Tibial nerve (tissue), 4 donors: ENCODE measurements around the gene ASB16.
A peak's percentile ranks its signal among the peaks of the same experiment; 100 is the strongest.

Experiments used
- EP300 ChIP-seq, 2 donors: sonication (generic); formaldehyde crosslinking; IDR thresholded peaks; one replicate each; pipeline ENCODE4 v1.6.1; 2017; ENCODE audit warnings: antibody characterized with exemption in 2 of 2, mild to moderate bottlenecking in 1 of 2
- POLR2A ChIP-seq, 2 donors: fragments of 450-650 bp; IDR thresholded peaks; one replicate each; pipeline ENCODE4 v1.6.1; 2017; ENCODE audit warnings: antibody characterized with exemption in 2 of 2, mild to moderate bottlenecking in 2 of 2, moderate library complexity in 2 of 2
- TF ChIP-seq, protein P1 (sequence below), 5 experiments: fragments of 200-600 bp in 3 of 5; fragments of 450-650 bp in 2 of 5; sonication (generic) in 3 of 5; IDR thresholded peaks; one replicate each; pipeline ENCODE4 v1.5.1; 2016 to 2019; ENCODE audit warnings: antibody characterized with exemption in 5 of 5, mild to moderate bottlenecking in 3 of 5, moderate library complexity in 2 of 5

DNA sequence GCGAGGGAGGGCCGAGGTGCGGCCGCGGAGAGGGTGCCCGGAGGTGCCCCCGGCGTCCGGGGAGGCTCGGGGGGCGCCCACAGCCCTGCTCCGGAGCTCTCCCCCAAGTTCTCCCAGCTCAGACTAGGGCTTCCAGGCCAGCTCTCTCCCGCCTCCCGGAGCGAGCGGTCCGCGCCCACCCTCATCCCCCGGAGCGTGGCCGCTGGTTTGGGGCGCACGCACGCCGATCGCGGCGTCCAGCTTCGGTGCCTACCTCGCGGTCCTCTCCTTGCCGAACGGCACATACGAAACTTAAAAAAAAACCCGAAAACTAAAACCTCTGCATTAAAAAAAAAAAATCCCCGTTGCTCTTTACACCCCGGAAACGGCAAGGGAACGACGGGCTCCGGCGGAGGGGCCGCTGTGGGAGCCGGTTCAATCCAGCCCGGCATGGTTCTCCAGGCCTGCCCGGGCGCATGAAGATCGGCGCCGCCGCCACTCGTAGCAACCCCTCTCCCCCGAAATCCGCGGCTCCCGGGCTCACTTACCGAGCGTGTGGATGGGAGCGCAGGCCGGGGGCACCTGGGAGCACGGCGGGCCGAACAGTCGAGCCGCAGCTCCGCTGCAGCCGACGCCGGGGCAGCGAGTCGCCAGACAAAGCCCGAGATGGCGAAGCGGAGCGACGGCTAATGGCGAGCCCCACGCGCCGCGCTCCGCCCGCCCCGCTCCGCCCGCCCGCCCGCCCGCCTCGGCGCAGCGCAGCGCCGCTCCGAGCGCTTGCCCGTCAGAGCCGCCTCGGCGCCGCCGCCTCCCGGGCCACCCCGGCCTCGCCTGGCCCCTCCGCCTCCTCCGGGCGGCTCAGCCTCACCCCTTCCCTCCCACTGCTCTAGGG is 49.9 kb downstream of the ASB16 start:
- TF ChIP-seq POLR2A (IDR thresholded peaks at IDR 0.05) (no peak), EP300 (IDR thresholded peaks at IDR 0.05) (peak in 1 of 2 donors; percentile 21)
- TF ChIP-seq, protein P1, sequence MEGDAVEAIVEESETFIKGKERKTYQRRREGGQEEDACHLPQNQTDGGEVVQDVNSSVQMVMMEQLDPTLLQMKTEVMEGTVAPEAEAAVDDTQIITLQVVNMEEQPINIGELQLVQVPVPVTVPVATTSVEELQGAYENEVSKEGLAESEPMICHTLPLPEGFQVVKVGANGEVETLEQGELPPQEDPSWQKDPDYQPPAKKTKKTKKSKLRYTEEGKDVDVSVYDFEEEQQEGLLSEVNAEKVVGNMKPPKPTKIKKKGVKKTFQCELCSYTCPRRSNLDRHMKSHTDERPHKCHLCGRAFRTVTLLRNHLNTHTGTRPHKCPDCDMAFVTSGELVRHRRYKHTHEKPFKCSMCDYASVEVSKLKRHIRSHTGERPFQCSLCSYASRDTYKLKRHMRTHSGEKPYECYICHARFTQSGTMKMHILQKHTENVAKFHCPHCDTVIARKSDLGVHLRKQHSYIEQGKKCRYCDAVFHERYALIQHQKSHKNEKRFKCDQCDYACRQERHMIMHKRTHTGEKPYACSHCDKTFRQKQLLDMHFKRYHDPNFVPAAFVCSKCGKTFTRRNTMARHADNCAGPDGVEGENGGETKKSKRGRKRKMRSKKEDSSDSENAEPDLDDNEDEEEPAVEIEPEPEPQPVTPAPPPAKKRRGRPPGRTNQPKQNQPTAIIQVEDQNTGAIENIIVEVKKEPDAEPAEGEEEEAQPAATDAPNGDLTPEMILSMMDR (IDR thresholded peaks at IDR 0.05) = no peak
